22Rv1 (cell line): ENCODE measurements around the gene GRAP2.

Source experiments
- H3K27ac ChIP-seq: fragments of 450-650 bp; 2 replicates; pipeline ENCODE4 v1.5.1; 2017
- ZFX ChIP-seq: fragments of 450-650 bp; IDR thresholded peaks from 2 replicates; pipeline ENCODE4 v1.6.1; 2017; ENCODE audit warnings: antibody characterized with exemption, borderline replicate concordance
- TF ChIP-seq, protein P1 (sequence below): fragments of 450-650 bp; IDR thresholded peaks from 2 replicates; pipeline ENCODE4 v1.5.1; 2017; ENCODE audit warnings: mild to moderate bottlenecking

The GRAP2 gene

DNA sequence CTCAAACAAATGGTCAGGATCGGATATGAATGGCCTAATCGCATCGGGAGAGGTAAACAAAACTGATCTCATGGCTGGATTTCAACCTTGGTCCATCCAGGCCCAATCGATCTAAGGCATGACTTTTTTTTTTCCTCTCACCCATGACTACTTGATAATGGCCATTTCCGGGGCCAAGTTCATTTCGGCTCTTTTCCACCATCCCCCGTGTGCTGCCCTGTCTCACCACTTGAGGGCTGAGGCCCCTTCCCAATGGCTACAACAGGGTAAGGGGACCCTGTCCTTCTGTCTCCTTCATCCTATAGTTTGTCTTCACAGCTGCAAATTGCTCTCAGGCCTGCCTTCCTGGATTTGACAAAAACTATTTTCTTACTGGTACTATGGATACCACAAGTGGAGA is 26.7 kb downstream of the GRAP2 start:
- no peak overlapping the region for H3K27ac ChIP-seq
- TF ChIP-seq ZFX = no peak
- TF ChIP-seq, protein P1, sequence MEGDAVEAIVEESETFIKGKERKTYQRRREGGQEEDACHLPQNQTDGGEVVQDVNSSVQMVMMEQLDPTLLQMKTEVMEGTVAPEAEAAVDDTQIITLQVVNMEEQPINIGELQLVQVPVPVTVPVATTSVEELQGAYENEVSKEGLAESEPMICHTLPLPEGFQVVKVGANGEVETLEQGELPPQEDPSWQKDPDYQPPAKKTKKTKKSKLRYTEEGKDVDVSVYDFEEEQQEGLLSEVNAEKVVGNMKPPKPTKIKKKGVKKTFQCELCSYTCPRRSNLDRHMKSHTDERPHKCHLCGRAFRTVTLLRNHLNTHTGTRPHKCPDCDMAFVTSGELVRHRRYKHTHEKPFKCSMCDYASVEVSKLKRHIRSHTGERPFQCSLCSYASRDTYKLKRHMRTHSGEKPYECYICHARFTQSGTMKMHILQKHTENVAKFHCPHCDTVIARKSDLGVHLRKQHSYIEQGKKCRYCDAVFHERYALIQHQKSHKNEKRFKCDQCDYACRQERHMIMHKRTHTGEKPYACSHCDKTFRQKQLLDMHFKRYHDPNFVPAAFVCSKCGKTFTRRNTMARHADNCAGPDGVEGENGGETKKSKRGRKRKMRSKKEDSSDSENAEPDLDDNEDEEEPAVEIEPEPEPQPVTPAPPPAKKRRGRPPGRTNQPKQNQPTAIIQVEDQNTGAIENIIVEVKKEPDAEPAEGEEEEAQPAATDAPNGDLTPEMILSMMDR = no peak

DNA sequence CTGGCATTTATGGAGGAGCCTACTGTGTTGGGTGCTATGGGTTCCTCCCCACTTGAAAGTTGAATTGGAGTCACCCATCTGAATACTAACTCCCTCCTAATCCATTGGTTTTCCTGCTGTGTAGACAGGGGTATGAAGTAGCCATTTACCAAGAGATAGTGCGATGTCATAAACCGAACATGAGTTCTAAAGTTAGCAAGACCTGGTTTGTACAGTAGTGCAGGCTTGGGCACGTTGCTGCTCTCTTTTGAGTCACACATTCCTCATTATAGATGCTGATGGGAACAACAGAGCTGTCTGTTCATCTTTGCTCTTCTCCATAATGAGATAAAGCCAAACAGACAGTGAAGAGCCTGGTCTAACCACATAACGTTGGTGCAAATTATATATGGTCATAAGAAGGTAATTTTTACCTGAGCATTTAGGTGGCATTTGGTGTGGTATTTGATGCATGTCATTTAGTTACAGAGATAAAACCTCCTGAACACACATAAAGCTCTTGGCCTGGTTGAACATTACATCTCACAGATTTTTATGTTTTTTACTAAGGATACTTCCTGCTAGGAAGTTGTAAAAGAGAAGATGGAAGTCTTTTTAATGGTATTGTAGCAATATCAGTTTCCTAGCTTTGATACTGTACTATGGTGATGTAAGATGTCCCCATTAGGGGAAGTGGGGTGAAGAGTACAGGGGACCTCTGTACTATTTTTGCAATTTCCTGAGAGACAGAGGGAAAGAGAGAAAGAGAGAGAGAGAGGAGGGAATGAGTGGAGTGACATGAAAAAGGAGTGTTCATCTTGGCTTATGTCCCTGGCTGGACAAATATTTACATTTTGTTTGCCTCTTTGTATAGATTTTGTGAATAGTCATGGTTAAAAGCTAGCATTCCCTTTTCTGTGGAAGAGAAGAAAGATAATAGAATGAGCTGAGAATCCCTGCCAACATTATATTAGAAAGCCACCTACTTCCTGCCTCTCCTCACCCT is 27.9 kb downstream of the GRAP2 start:
- no peak overlapping the region for H3K27ac ChIP-seq

DNA sequence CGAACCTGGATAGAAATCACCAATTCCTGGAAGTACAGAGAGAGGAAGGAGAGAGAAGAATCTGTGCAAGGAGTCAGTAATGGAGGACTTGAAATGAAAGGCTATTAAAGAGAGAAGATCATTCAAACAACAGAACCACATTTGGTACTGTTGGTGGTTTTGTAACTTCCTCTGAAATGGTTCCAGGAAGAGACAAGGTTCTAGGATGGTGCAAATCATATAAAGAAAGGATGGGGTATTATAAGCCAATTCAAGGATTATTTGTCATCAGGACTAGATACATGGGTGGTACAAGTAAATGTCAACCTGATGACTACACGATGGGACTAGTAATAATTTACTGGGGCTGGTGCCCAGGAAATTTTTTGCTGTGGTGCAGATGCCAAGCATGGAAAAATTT is 30.4 kb downstream of the GRAP2 start:
- no peak overlapping the region for H3K27ac ChIP-seq
- no peak for TF ChIP-seq ZFX
- TF ChIP-seq, protein P1 = no peak

More for the DNA sequence above, 27.9 kb downstream of the GRAP2 start:
- no peak for TF ChIP-seq ZFX
- TF ChIP-seq, protein P1 = no peak

DNA sequence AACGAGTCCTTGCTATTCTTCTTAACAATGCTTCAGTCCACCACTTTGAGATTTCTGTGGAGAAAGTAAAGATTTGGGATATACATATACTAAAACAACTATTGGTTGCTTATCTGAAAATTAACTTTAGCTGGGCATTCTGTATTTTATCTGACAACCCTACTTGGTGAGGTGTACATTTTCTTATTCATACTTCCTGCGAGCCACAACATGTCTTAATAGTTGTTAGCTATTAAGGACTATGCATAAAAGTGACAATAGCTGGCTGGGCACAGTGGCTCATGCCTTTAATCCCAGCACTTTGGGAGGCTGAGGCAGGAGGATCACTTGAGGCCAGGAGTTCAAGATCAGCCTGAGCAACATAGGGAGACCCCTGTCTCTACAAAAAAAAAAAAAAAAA is 31.3 kb downstream of the GRAP2 start:
- TF ChIP-seq, protein P1 = no peak
- TF ChIP-seq ZFX = no peak
- H3K27ac ChIP-seq = no peak overlapping the region

DNA sequence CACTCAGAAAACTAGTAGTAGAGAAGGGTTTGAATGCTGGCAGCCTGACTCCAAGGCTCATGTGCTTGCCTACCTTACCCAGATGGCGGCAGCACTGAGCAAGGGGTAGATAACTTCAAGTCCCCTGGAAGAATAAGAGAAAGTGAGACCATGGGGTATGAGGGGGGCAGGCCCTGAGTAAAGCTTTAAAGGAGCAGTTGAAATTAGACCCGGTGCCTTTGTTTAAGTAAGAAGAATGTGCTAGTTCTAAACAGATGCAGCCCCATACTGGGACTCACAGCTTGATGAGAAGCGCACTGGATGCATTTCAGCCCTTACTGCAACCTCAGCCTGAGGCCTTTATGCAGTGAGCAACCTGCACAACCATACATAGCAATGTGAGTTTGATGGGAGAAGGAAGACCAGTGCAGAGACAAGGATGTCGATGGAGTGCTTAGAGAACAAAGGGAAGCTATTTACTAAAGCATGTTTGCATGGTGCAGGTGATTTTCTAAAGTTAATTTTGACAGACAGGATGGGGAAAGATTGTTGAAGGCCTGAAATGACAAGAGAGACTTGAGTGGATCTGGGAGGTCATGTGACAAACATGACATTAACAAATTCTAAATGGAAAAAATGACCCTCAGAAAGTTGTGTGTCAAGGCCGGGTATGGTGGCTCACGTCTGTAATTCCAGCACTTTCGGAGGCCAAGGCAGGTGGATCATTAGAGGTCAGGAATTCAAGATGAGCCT is 32.2 kb downstream of the GRAP2 start:
- TF ChIP-seq, protein P1 = peak; percentile 79
- no peak for TF ChIP-seq ZFX
- H3K27ac ChIP-seq = no peak overlapping the region

DNA sequence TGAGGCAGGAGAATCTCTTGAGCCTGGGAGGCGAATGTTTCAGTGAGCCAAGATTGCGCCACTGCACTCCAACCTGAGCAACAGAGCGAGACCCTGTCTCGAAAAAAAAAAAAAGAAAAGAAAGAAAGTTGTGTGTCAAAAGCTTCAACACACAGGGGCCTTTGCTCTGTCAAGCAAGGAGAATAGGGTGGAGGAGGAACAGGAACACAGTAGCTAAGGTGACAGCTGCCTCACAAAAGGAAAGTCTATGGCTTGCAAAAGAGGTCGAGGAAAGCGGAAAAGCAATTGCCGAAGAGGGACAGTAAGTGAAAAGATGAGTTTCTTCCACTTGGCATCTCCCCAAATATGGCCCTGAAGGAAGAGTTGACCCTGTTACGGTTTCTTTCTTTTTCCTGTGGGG is 32.9 kb downstream of the GRAP2 start:
- TF ChIP-seq, protein P1 = no peak
- no peak for TF ChIP-seq ZFX
- H3K27ac ChIP-seq = no peak overlapping the region
